GM18499 (cell line): Measurements from ENCODE around the gene TWIST2.

Experiments
- ATAC-seq: cut with Tn5 transposase; IDR thresholded peaks from one replicate; pipeline ENCODE4 v1.9.1; 2021; ENCODE audit warnings: moderate number of reproducible peaks; ENCODE audit not compliant: insufficient read depth, unreplicated experiment

TWIST2 gene

GRCh38 chr2:238928520-238929241, 80.8 kb downstream of the TWIST2 start:
- ATAC-seq = no peak

GRCh38 chr2:238929242-238930081, 81.6 kb downstream of the TWIST2 start:
- no peak for ATAC-seq

- ATAC-seq = no peak
These were observed 82.3 kb downstream of the TWIST2 start for GRCh38 chr2:238930216-238930615.

GRCh38 chr2:238936162-238937052, 88.5 kb downstream of the TWIST2 start:
- no peak for ATAC-seq

- ATAC-seq = no peak
These were observed 90.1 kb downstream of the TWIST2 start for GRCh38 chr2:238938003-238938400.

- ATAC-seq = no peak
These were observed 90.6 kb downstream of the TWIST2 start for GRCh38 chr2:238938401-238939055.

GRCh38 chr2:238939074-238939473, 91.2 kb downstream of the TWIST2 start:
- ATAC-seq = no peak

- no peak for ATAC-seq
These were observed 91.9 kb downstream of the TWIST2 start for GRCh38 chr2:238939521-238940403.

GRCh38 chr2:238940806-238941205, 92.9 kb downstream of the TWIST2 start:
- no peak for ATAC-seq

GRCh38 chr2:238941262-238941792, 93.4 kb downstream of the TWIST2 start:
- no peak for ATAC-seq

- ATAC-seq = no peak
These were observed 94.3 kb downstream of the TWIST2 start for GRCh38 chr2:238942080-238942725.

- ATAC-seq = no peak
These were observed 94.9 kb downstream of the TWIST2 start for GRCh38 chr2:238942726-238943300.

GRCh38 chr2:238943338-238944067, 95.6 kb downstream of the TWIST2 start:
- no peak for ATAC-seq

GRCh38 chr2:238945433-238946150, 97.7 kb downstream of the TWIST2 start:
- ATAC-seq = no peak

- ATAC-seq = no peak
These were observed 98.7 kb downstream of the TWIST2 start for GRCh38 chr2:238946318-238947242.
